GM12878 (cell line): Measurements from ENCODE around the gene ERC1. TPM values are rescaled to one million over a fixed set of nuclear protein-coding genes. Genes with fewer than 3 reads are reported as not detected.

ENCODE experiments used
- ATAC-seq: fragments of 200-7000 bp; cut with Tn5 transposase; 3 replicates; pipeline ENCODE4 v1.9.1; 2020; ENCODE audit warnings: mild to moderate bottlenecking, moderate library complexity
- BruUV-seq: library from RNA; stranded (reverse); fragments of 400-500 nt; replicated peaks from 2 replicates; lab custom pipeline; 2021; lab: Mats Ljungman, UMichigan
- CTCF ChIA-PET: fragments of 300-600 bp; sonication (Branson Sonifier 250); formaldehyde crosslinking; extraction: SDS; loops from one replicate; lab custom pipeline; 2021; ENCODE audit warnings: inconsistent platforms; lab: Yijun Ruan, JAX
- POLR2A ChIA-PET: fragments of 350-600 bp; formaldehyde crosslinking; extraction: SDS; loops from one replicate; lab custom pipeline; 2021; ENCODE audit warnings: inconsistent platforms; lab: Charles Lee
- RAD21 ChIA-PET: fragments of 300-600 bp; sonication (Branson Sonifier 250); formaldehyde crosslinking; loops from one replicate; lab custom pipeline; 2023; ENCODE audit warnings: antibody characterized with exemption; ENCODE audit not compliant: unreplicated experiment; lab: Charles Lee
- SMC1A ChIA-PET: fragments of 300-600 bp; sonication (Branson Sonifier 250); formaldehyde crosslinking; loops from one replicate; lab custom pipeline; 2023; ENCODE audit not compliant: unreplicated experiment, uncharacterized antibody; lab: Charles Lee
- DNase-seq: peaks from one replicate; pipeline ENCODE4 v3.0.0-alpha.2; 2011; ENCODE audit warnings: low read depth, low spot score
- FAIRE-seq: peaks from 3 replicates; lab custom pipeline; 2011; peaks lifted over from hg19 to GRCh38; lab: Jason Lieb, UNC
- H2AFZ ChIP-seq: 2 replicates; pipeline ENCODE4 v1.6.0; 2011; ENCODE audit warnings: low read depth, low read length, control low read depth; ENCODE audit not compliant: control insufficient read depth
- H3K27ac ChIP-seq: 2 replicates; pipeline ENCODE4 v1.5.1; 2011; ENCODE audit warnings: control low read depth; ENCODE audit not compliant: control insufficient read depth, insufficient read depth
- H3K27me3 ChIP-seq, 2 experiments: replicated peaks in 1 of 2; 2 replicates each; pipeline versions ENCODE4 v1.6.0 to v1.6.1; 2011; ENCODE audit warnings: low read length in 1 of 2; ENCODE audit not compliant: control insufficient read depth in 2 of 2, insufficient read depth in 2 of 2
- H3K36me3 ChIP-seq, 2 experiments: 2 replicates each; pipeline ENCODE4 v1.5.1; 2011; ENCODE audit warnings: low read length in 1 of 2; ENCODE audit not compliant: control insufficient read depth in 2 of 2, insufficient read depth in 2 of 2
- H3K4me1 ChIP-seq: 2 replicates; pipeline ENCODE4 v1.6.1; 2011; ENCODE audit warnings: mild to moderate bottlenecking, low read length, moderate library complexity, mixed read lengths; ENCODE audit not compliant: control insufficient read depth, insufficient read depth
- H3K4me2 ChIP-seq: 2 replicates; pipeline ENCODE4 v1.6.0; 2011; ENCODE audit warnings: control low read depth; ENCODE audit not compliant: control insufficient read depth, insufficient read depth
- H3K4me3 ChIP-seq: fragments of 200-600 bp; sonication (generic); 2 replicates; pipeline ENCODE4 v1.5.1; 2016
- H3K79me2 ChIP-seq: 2 replicates; pipeline ENCODE4 v1.6.0; 2011; ENCODE audit warnings: low read length; ENCODE audit not compliant: control insufficient read depth, insufficient read depth
- H3K9ac ChIP-seq: 2 replicates; pipeline ENCODE4 v1.8.0; 2011; ENCODE audit warnings: low read length, control low read depth, mixed read lengths; ENCODE audit not compliant: control insufficient read depth, insufficient read depth
- H3K9me3 ChIP-seq: replicated peaks from 3 replicates; pipeline ENCODE4 v1.5.1; 2011; ENCODE audit warnings: mild to moderate bottlenecking, low read length; ENCODE audit not compliant: control insufficient read depth, insufficient read depth
- H4K20me1 ChIP-seq: 2 replicates; pipeline ENCODE4 v1.6.0; 2011; ENCODE audit not compliant: control insufficient read depth, insufficient read depth
- BCL11A ChIP-seq: IDR thresholded peaks from 2 replicates; pipeline ENCODE4 v1.6.1; 2011; ENCODE audit warnings: low read depth, low read length
- CHD4 ChIP-seq: fragments of 200-600 bp; sonication (generic); IDR thresholded peaks from 2 replicates; pipeline ENCODE4 v1.6.1; 2016; ENCODE audit warnings: mild to moderate bottlenecking
- DPF2 ChIP-seq: fragments of 450-650 bp; IDR thresholded peaks from 2 replicates; pipeline ENCODE4 v1.6.1; 2017; ENCODE audit warnings: mild to moderate bottlenecking
- KDM1A ChIP-seq: fragments of 200-600 bp; sonication (generic); IDR thresholded peaks from 2 replicates; pipeline ENCODE4 v1.6.1; 2016; ENCODE audit warnings: borderline replicate concordance
- LARP7 ChIP-seq: fragments of 450-650 bp; IDR thresholded peaks from 2 replicates; pipeline ENCODE4 v1.6.1; 2017; ENCODE audit warnings: mild to moderate bottlenecking
- PAX8 ChIP-seq: fragments of 450-650 bp; IDR thresholded peaks from 2 replicates; pipeline ENCODE4 v1.6.1; 2017; ENCODE audit warnings: mild to moderate bottlenecking, moderate library complexity
- RAD51 ChIP-seq: fragments of 450-650 bp; IDR thresholded peaks from 2 replicates; pipeline ENCODE4 v1.6.1; 2016; ENCODE audit warnings: moderate library complexity, mild to moderate bottlenecking, inconsistent platforms
- RELA ChIP-seq: fragments of 450-650 bp; IDR thresholded peaks from 2 replicates; pipeline ENCODE4 v1.8.0; 2014; ENCODE audit warnings: borderline replicate concordance; ENCODE audit not compliant: partially characterized antibody
- RFX5 ChIP-seq: IDR thresholded peaks from 2 replicates; pipeline ENCODE4 v1.6.1; 2011; ENCODE audit warnings: low read depth, low read length, improper control_type of control experiment
- SRF ChIP-seq, 2 experiments: IDR thresholded peaks; 2 replicates each; pipeline ENCODE4 v1.6.1; 2011; ENCODE audit warnings: low read depth in 2 of 2, low read length in 2 of 2, mild to moderate bottlenecking in 1 of 2, moderate library complexity in 1 of 2
- SUZ12 ChIP-seq: fragments of 200-600 bp; sonication (generic); IDR thresholded peaks from one replicate; pipeline ENCODE4 v1.6.1; 2018; ENCODE audit warnings: antibody characterized with exemption, mild to moderate bottlenecking; ENCODE audit not compliant: unreplicated experiment
- YY1 ChIP-seq: IDR thresholded peaks from 2 replicates; pipeline ENCODE4 v1.6.1; 2011; ENCODE audit warnings: low read depth, mild to moderate bottlenecking, low read length
- ZZZ3 ChIP-seq: IDR thresholded peaks from 2 replicates; pipeline ENCODE4 v1.6.1; 2011; ENCODE audit warnings: low read depth; ENCODE audit not compliant: control insufficient read depth, insufficient read length
- WGBS: methylation state at CpG from one replicate; pipeline ENCODE4 v1.1.6; 2016; ENCODE audit warnings: low lambda C conversion rate; ENCODE audit not compliant: insufficient replicate concordance, insufficient coverage; ENCODE audit errors: missing lambda C conversion rate; 5-methylcytosine and 5-hydroxymethylcytosine counted together
- in situ Hi-C: fragments of 300-500 bp; cut with MboI; formaldehyde crosslinking; loops from 9 replicates; pipeline ENCODE4 v1.14.3; 2018; ENCODE audit warnings: mixed read lengths
- intact Hi-C: fragments of 100-400 bp; cut with micrococcal nuclease; formaldehyde crosslinking; loops from one replicate; pipeline ENCODE4 v1.14.2; 2022; ENCODE audit not compliant: unreplicated experiment
- polyA plus RNA-seq, 11 experiments: library from polyadenylated mRNA; depleted of rRNA in 4 of 11; unstranded in 6 of 11; stranded (reverse) in 5 of 11; fragments of >200 nt; fragmentation: Nextera tagmentation in 4 of 11; fragmentation: Illumina TruSeq in 1 of 11; extraction: Ambion mirVana in 4 of 11; extraction: Trizol in 1 of 11; gene quantifications; 1 replicate in 1 of 11; 2 replicates in 10 of 11; pipeline versions ENCODE4 v1.2.1 to v1.2.3, GENCODE V29; 2011 to 2016; ENCODE audit warnings: inconsistent platforms in 2 of 11, missing spikeins in 2 of 11, low read depth in 1 of 11
- total RNA-seq, 4 experiments: library from RNA; depleted of rRNA in 3 of 4; stranded (reverse); fragments of >200 nt in 3 of 4; fragmentation: Illumina TruSeq in 1 of 4; extraction: Trizol in 1 of 4; gene quantifications; 2 replicates each; pipeline versions ENCODE4 v1.2.1 to v1.2.3, GENCODE V29; 2013 to 2021

ERC1 gene
- total and polyA plus RNA-seq, 10 of the 15 experiments (the other 5 are each of a cell fraction or from before 2014, with no cell fraction given) = 0.75 to 8.0 (median 5.0) TPM

DNA sequence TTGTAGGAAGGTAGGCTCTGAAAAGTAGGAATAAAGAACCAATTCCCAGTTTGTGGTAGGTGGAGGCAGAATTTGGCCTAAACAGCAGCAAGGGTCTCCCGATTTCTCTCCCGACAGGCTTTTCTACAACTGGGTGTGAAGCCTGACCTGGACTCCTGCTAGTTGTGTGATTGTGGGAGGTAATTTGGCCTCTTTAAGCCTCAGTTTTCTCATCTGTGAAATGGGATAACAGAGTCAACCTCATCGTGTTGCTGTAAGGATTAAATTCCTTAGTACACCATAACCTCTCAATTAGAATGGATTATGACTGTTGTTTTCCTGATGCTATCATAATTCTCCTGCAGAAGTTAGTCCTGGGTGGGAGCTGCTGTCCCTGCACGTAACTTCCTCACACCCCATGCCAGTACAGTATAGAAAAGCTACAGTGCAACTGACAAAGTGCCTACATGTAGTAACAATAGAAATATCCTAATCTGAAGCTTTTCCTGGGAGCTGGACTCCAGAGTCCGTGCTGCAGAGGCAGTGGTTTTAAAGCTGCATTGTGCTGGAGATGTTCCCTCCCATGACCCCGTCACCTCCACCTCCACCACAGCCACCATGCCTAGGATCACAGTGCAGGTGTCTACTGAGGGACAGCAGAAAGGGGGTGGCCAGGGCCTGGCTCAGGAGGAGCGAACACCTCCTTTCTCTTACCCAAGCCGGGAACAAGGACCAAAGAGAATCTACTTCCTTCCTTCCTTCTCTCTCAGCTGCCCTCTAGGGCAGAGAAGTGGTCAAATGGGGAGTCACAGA, 526.9 kb downstream of the ERC1 start:
- CTCF ChIA-PET = interaction anchor here (0.6 to 8.1 kb wide), 33 partner anchors 9 to 404 kb away, joined by 3 to 193 read pairs (median 5); no protein-coding TSS in a partner anchor
- Histone ChIP-seq H4K20me1 (no peaks in the 10 kb centered on the region), H3K27me3 (no peaks in the 10 kb centered on the region), H3K9me3 (no peaks in the 10 kb centered on the region), H3K9ac (no peak overlapping the region), H3K79me2 (no peaks in the 10 kb centered on the region), H3K4me1 (no peaks in the 10 kb centered on the region), H3K27ac (no peak overlapping the region), H3K4me3 (no peak overlapping the region), H3K4me2 (no peak overlapping the region), H2AFZ (no peak overlapping the region), H3K36me3 (no peaks in the 10 kb centered on the region)
- SMC1A ChIA-PET = interaction anchor here (0.7 to 4.4 kb wide), 26 partner anchors 13 to 400 kb away, joined by 3 to 88 read pairs (median 5); no protein-coding TSS in a partner anchor
- WGBS = 50% methylated on average over 8 of the region's 8 CpGs
- RAD21 ChIA-PET = interaction anchor here (0.7 to 3.6 kb wide), 18 partner anchors 8 to 401 kb away, joined by 3 to 61 read pairs (median 4); no protein-coding TSS in a partner anchor
- ATAC-seq (peak; percentile 22; the same call in 1 of the 3 replicates), FAIRE-seq (no peak), DNase-seq (no peak)
- POLR2A ChIA-PET = interaction anchor here (0.8 to 1.0 kb wide), 2 partner anchors 62 to 65 kb away, joined by 3 read pairs; no protein-coding TSS in a partner anchor
- no TSS peak for BruUV-seq
- intact Hi-C loops = loop anchor here (1.0 to 5.0 kb wide), 2 partner anchors 65 to 401 kb away; no protein-coding TSS in a partner anchor
- in situ Hi-C loops = no loop called here
- TF ChIP-seq YY1 (no peak), LARP7 (no peak), BCL11A (no peak), ZZZ3 (no peak), RAD51 (no peak), CHD4 (no peak), DPF2 (no peak), SUZ12 (no peak), KDM1A (no peak), SRF (IDR thresholded peaks at IDR 0.05; ENCODE audit: low read depth in 2 of 2, low read length in 2 of 2) (no peak), RELA (no peak), RFX5 (no peak), PAX8 (no peak)
